GM12872 (cell line): Measurements from ENCODE around the gene PCCA.

Source experiments
- CTCF ChIP-seq: IDR thresholded peaks from 3 replicates; pipeline ENCODE4 v1.5.1; 2011; ENCODE audit warnings: low read depth, mild to moderate bottlenecking, low read length, moderate library complexity; ENCODE audit not compliant: insufficient read depth

Gene PCCA

DNA sequence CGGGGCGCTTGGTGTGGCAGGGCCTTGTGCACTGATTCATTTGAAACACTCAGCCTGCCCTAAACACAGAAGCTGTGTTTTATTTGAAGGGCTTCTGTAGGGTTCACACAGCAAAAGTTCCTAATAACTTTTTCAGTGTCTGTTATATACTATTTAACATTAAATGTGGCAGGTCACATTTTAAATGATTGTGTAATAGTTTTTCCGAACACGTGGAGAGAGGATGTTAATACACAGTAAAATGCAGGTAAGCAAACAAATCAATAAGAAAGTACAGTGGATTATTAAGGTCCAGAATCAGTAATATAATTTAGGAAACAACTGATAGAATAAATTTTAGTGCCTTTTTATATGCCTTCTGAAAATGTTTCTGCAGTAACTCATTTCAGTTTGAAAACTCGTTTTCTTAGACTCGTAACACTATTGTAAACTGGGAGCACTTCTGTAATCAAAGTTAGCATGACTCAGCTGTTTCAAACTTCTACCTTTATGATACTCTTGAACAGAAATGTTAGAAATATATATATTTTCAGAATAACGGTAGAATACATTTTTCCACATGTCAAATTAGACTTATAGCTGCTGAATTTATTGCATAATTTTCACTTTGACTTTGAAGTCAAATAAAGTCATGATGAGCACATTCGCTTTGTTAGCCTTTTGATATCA, 429.6 kb downstream of the PCCA start:
- TF ChIP-seq CTCF, result no peak

DNA sequence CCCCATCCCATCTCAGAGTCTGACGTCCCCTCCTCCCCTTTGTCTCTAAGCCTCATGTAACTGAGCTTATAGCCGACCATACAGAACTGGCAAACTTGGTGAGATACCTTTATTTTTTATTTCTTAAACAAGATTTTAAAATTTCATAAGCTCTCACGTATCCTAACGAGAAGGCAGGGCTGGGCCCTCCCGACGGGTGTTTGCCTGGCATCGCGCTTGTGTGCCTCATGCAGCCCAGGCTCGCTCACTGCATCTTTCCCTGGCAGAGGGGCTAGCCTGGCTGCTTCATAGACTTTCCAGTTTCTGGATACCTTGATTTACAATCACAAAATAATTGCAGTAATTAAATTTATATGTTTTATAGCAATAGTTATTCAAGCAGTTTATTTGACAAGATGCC, 430.7 kb downstream of the PCCA start:
- no peak for TF ChIP-seq CTCF

- TF ChIP-seq CTCF, result no peak
Observed at GRCh38 chr13:100520936-100521850, 432.3 kb downstream of the PCCA start.

DNA sequence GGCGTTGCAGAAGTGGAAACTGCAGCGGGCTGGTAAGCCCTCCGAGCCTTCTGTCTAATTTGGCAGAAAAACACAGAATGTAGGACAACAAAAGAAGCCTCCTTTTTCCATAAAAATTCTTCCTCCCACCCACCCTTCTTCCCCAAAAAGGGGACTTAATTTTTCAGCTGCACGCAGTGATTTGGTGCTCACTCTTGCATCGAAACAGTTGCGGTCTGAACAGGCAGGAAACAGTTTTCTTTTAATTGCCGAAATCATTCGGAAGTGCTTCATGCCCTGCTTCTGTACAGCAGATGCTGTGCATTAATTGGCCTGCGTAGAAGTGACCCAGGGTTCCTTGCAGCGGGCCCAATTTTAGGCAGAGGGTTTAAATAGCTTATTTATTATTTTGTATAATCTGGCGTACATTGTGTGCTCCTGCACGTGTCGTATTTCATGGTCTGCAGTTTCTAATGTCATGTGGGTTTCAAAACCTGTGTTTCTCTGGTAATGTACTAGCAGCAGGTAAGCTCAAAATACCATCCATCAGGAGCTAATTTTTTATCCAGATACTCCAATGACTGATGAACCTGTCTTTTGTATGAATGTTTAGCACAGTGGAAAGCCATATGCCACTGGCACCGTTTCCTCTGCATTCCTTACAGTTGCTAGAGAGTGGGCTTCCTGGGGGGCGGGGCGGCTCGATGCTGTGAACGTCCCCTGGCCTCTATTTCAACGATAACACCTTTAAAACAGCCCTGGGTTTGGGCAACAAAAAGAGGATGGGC, 433.1 kb downstream of the PCCA start:
- TF ChIP-seq CTCF, result no peak

DNA sequence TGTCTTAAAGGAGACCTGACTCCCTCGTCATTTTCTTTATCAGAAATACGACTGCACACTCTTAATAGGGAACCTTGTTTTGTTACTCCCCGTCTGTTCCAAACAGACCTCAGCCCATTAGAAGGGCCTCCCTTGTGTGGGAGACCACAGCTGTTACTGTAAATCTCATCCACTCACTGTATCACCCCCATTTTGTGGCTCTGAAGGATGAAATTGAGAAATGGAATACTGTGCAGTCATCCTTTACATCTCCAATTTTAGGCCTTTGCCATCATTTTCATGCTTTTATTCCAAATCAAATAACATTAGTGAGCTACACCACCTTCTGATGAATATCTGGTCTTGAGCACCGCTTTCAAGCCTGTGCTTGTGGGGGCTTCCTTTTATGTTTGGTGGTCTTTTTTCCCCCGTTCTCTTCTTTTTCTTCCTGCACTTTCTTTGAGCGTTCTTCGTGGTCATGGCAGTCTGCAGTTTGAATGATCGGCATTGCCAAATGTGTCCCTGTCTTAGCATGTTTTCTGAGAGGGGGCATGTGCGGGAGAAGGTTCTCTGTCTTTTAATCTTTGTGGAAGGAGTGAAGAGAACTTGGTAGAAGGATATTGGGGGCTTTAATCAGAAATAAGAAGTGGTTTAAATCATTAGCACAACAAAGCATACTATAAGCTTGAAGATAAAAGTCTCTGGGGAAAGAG, 433.9 kb downstream of the PCCA start:
- no peak for TF ChIP-seq CTCF

DNA sequence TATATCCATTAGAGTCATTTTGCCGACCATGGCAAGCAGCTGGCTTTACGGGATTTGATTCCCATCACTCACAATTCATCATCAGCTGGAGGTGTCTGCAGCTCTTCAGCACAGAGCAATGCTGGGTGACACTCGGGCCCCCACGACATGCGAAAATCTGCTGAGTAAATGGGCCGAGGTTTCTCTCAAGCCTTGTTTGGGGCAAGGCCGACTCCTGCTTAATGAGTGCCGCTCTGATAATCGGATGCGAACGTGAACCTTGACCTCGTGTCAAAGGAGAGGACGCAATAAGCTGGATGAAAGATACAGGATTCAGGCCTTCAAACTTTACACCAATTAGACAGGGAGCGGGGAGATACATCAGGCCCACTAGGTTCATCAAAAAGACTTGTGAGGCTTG, 434.5 kb downstream of the PCCA start:
- no peak for TF ChIP-seq CTCF
